Panc1 (cell line): ENCODE data around the gene NUDT13. TPM values are rescaled to one million over a fixed set of nuclear protein-coding genes. Genes with fewer than 3 reads are reported as not detected.

Experiments
- ATAC-seq: fragments of 200-7000 bp; cut with Tn5 transposase; 2 replicates; pipeline ENCODE4 v1.9.1; 2020; ENCODE audit warnings: mild to moderate bottlenecking, moderate library complexity
- BruUV-seq: library from RNA; stranded (reverse); fragments of 400-500 nt; replicated peaks from 2 replicates; lab custom pipeline; 2021; lab: Mats Ljungman, UMichigan
- CTCF ChIA-PET: fragments of 300-600 bp; sonication (Branson Sonifier 250); formaldehyde crosslinking; loops from one replicate; lab custom pipeline; 2022; ENCODE audit warnings: antibody characterized with exemption; lab: Charles Lee
- POLR2A ChIA-PET: fragments of 300-600 bp; sonication (Branson Sonifier 250); formaldehyde crosslinking; loops from one replicate; lab custom pipeline; 2022; ENCODE audit warnings: antibody characterized with exemption; lab: Charles Lee
- DNase-seq: peaks from one replicate; pipeline ENCODE4 v3.0.0-alpha.2; 2010; ENCODE audit warnings: low read depth, low spot score
- H3K27ac ChIP-seq: 2 replicates; pipeline ENCODE4 v1.5.1; 2011; ENCODE audit warnings: mild to moderate bottlenecking, low read length, inconsistent platforms
- H3K27me3 ChIP-seq: fragments of 200-500 bp; sonication (Bioruptor generic); 2 replicates; pipeline ENCODE4 v1.6.0; 2014; ENCODE audit warnings: low read length, inconsistent platforms; ENCODE audit not compliant: control insufficient read depth, insufficient read depth
- H3K36me3 ChIP-seq: fragments of 200-500 bp; sonication (Bioruptor generic); 2 replicates; pipeline ENCODE4 v1.5.1; 2014; ENCODE audit warnings: inconsistent platforms, mild to moderate bottlenecking, low read length, moderate library complexity; ENCODE audit not compliant: control insufficient read depth, insufficient read depth
- H3K4me1 ChIP-seq: 2 replicates; pipeline ENCODE4 v1.5.1; 2011; ENCODE audit warnings: inconsistent platforms, mild to moderate bottlenecking, low read length, moderate library complexity; ENCODE audit not compliant: control insufficient read depth, insufficient read depth
- H3K4me3 ChIP-seq, 2 experiments: 2 replicates each; pipeline ENCODE4 v1.5.1; 2011 to 2012; ENCODE audit warnings: low read depth in 2 of 2, low read length in 2 of 2, mild to moderate bottlenecking in 2 of 2, inconsistent platforms in 1 of 2, moderate library complexity in 1 of 2
- H3K9me3 ChIP-seq: fragments of 200-500 bp; sonication (Bioruptor generic); 2 replicates; pipeline ENCODE4 v1.5.1; 2014; ENCODE audit warnings: low read depth, mild to moderate bottlenecking, inconsistent platforms, low read length, moderate library complexity; ENCODE audit not compliant: control insufficient read depth, insufficient read depth
- CTCF ChIP-seq: fragments of 450-650 bp; IDR thresholded peaks from 2 replicates; pipeline ENCODE4 v1.5.1; 2017; ENCODE audit warnings: mild to moderate bottlenecking
- POLR2AphosphoS5 ChIP-seq: IDR thresholded peaks from 2 replicates; pipeline ENCODE4 v1.6.1; 2012; ENCODE audit warnings: mild to moderate bottlenecking, low read depth, low read length, moderate library complexity
- REST ChIP-seq, 2 experiments: IDR thresholded peaks; 2 replicates each; pipeline ENCODE4 v1.6.1; 2011 to 2012; ENCODE audit warnings: low read depth in 2 of 2, control low read depth in 1 of 2, low read length in 1 of 2, mild to moderate bottlenecking in 1 of 2, moderate library complexity in 1 of 2; ENCODE audit not compliant: insufficient read depth in 1 of 2
- SIN3A ChIP-seq: IDR thresholded peaks from 2 replicates; pipeline ENCODE4 v1.6.1; 2012; ENCODE audit warnings: low read depth, mild to moderate bottlenecking, low read length, moderate library complexity, borderline replicate concordance; ENCODE audit not compliant: insufficient read depth
- TCF7L2 ChIP-seq: IDR thresholded peaks from 2 replicates; pipeline ENCODE4 v1.6.1; 2011; ENCODE audit warnings: mild to moderate bottlenecking, low read depth, low read length, inconsistent platforms
- in situ Hi-C: cut with HindIII; loops from 2 replicates; pipeline ENCODE4 v1.10.0; 2016; ENCODE audit warnings: low sequenced_read_pairs, low pct_unique_long_range_greater_than_20kb
- intact Hi-C: fragments of 100-400 bp; cut with micrococcal nuclease; formaldehyde crosslinking; loops from one replicate; pipeline ENCODE4 v1.10.0; 2022; ENCODE audit not compliant: unreplicated experiment
- total RNA-seq: library from RNA; stranded (reverse); gene quantifications from one replicate; pipeline ENCODE4 v1.2.1, GENCODE V29; 2021; ENCODE audit not compliant: unreplicated experiment

NUDT13 gene
- total RNA-seq, 1 experiment from 2014 or later = 6.1 TPM

GRCh38 chr10:73083221-73083620 is 27.0 kb upstream of the NUDT13 start:
- Histone ChIP-seq H3K4me1 (peaks cover 6% of the 10 kb centered on the region), H3K4me3 (no peak overlapping the region), H3K36me3 (no peaks in the 10 kb centered on the region), H3K9me3 (no peaks in the 10 kb centered on the region), H3K27ac (peak overlapping the region; percentile 32; the same call in 1 of the 2 replicates), H3K27me3 (no peaks in the 10 kb centered on the region)
- DNase-seq (no peak), ATAC-seq (0 out of 2 replicates have a peak, but pooled peaks have one; percentile 26)
- CTCF ChIA-PET = interaction anchor here (0.6 kb wide), 1 partner anchor 22 kb away, joined by 3 read pairs; no protein-coding TSS in a partner anchor
- BruUV-seq = no TSS peak
- TF ChIP-seq POLR2AphosphoS5 (no peak), SIN3A (no peak), REST (IDR thresholded peaks at IDR 0.05; ENCODE audit: insufficient read depth in 1 of 2, low read depth in 2 of 2, low read length in 1 of 2) (no peak), CTCF (no peak), TCF7L2 (no peak)
- intact Hi-C loops (no loop called here), in situ Hi-C loops (no loop called here)
- POLR2A ChIA-PET = no interaction called here

- ATAC-seq (no peak), DNase-seq (no peak)
- H3K27ac ChIP-seq = no peak overlapping the region
- H3K4me3 ChIP-seq = no peak overlapping the region
- intact Hi-C loops (no loop called here), in situ Hi-C loops (no loop called here)
- no peaks in the 10 kb centered on the region for H3K27me3 ChIP-seq
- no peaks in the 10 kb centered on the region for H3K9me3 ChIP-seq
- POLR2A ChIA-PET = interaction anchor here (0.5 kb wide), 1 partner anchor 53 kb away, joined by 3 read pairs; no protein-coding TSS in a partner anchor
- peaks cover 6% of the 10 kb centered on the region for H3K4me1 ChIP-seq
- BruUV-seq = no TSS peak
- CTCF ChIA-PET = interaction anchor here (0.7 kb wide), 1 partner anchor 13 kb away, joined by 3 read pairs; no protein-coding TSS in a partner anchor
- TF ChIP-seq POLR2AphosphoS5 (no peak), REST (IDR thresholded peaks at IDR 0.05; ENCODE audit: insufficient read depth in 1 of 2, low read depth in 2 of 2, low read length in 1 of 2) (no peak), SIN3A (no peak), TCF7L2 (no peak), CTCF (no peak)
- H3K36me3 ChIP-seq = no peaks in the 10 kb centered on the region
Observed at GRCh38 chr10:73084209-73084608, 26.0 kb upstream of the NUDT13 start.
